ENCODE results near the gene DOP1A.

DOP1A gene

GRCh38 chr6:83072726-83073125, 5.3 kb downstream of the DOP1A start:
- no peak for ATAC-seq

- no peak for ATAC-seq
These were observed 6.1 kb downstream of the DOP1A start for GRCh38 chr6:83073615-83074014.

- no peak for ATAC-seq
These were observed 16.0 kb downstream of the DOP1A start for GRCh38 chr6:83083476-83083875.

GRCh38 chr6:83086751-83087150, 19.3 kb downstream of the DOP1A start:
- peak; percentile 76 to 86 for ATAC-seq

GRCh38 chr6:83092756-83093399, 25.4 kb downstream of the DOP1A start:
- ATAC-seq = no peak

- no peak for ATAC-seq
These were observed 29.3 kb downstream of the DOP1A start for GRCh38 chr6:83096791-83097190.

- ATAC-seq = no peak
These were observed 29.7 kb downstream of the DOP1A start for GRCh38 chr6:83097204-83097603.

- ATAC-seq = no peak
These were observed 30.2 kb downstream of the DOP1A start for GRCh38 chr6:83097675-83098074.

GRCh38 chr6:83098589-83098988, 31.1 kb downstream of the DOP1A start:
- ATAC-seq = no peak

- ATAC-seq = no peak
These were observed 40.9 kb downstream of the DOP1A start for GRCh38 chr6:83108378-83108777.

- no peak for ATAC-seq
These were observed 45.8 kb downstream of the DOP1A start for GRCh38 chr6:83113258-83113657.

- ATAC-seq = no peak
These were observed 46.7 kb downstream of the DOP1A start for GRCh38 chr6:83114164-83114563.

GRCh38 chr6:83117802-83118201, 50.3 kb downstream of the DOP1A start:
- ATAC-seq = no peak

- no peak for ATAC-seq
These were observed 52.4 kb downstream of the DOP1A start for GRCh38 chr6:83119742-83120300.

- ATAC-seq = no peak
These were observed 57.1 kb downstream of the DOP1A start for GRCh38 chr6:83124553-83124952.

GRCh38 chr6:83125425-83125824, 58.0 kb downstream of the DOP1A start:
- ATAC-seq = no peak

- ATAC-seq = no peak
These were observed 58.8 kb downstream of the DOP1A start for GRCh38 chr6:83126223-83126622.

GRCh38 chr6:83126807-83127206, 59.3 kb downstream of the DOP1A start:
- no peak for ATAC-seq

GRCh38 chr6:83127258-83127657, 59.8 kb downstream of the DOP1A start:
- no peak for ATAC-seq

GRCh38 chr6:83127976-83128375, 60.5 kb downstream of the DOP1A start:
- no peak for ATAC-seq

GRCh38 chr6:83132121-83132520, 64.7 kb downstream of the DOP1A start:
- no peak for ATAC-seq

- ATAC-seq = no peak
These were observed 70.7 kb downstream of the DOP1A start for GRCh38 chr6:83138118-83138722.

- ATAC-seq = no peak
These were observed 71.3 kb downstream of the DOP1A start for GRCh38 chr6:83138758-83139157.

- ATAC-seq = no peak
These were observed 83.6 kb downstream of the DOP1A start for GRCh38 chr6:83151114-83151513.

GRCh38 chr6:83152913-83153312, 85.4 kb downstream of the DOP1A start:
- ATAC-seq = no peak
